DOHH2 (cell line): ENCODE measurements around the gene SKIC8.

Experiments
- H3F3A ChIP-seq: fragments of 200-600 bp; sonication (generic), shearing (Covaris generic); 2 replicates; pipeline ENCODE4 v1.6.0; 2016; ENCODE audit warnings: antibody characterized with exemption, mild to moderate bottlenecking; ENCODE audit not compliant: control insufficient read depth, insufficient read depth
- H3K27ac ChIP-seq: fragments of 200-600 bp; sonication (generic); 2 replicates; pipeline ENCODE4 v1.5.1; 2014; ENCODE audit warnings: low read depth, mild to moderate bottlenecking, low read length, moderate library complexity
- H3K27me3 ChIP-seq: fragments of 200-600 bp; sonication (generic); 2 replicates; pipeline ENCODE4 v1.6.1; 2014; ENCODE audit warnings: mild to moderate bottlenecking, low read length, mixed read lengths; ENCODE audit not compliant: control insufficient read depth
- H3K36me3 ChIP-seq: fragments of 200-600 bp; sonication (generic); 2 replicates; pipeline ENCODE4 v1.6.1; 2014; ENCODE audit warnings: mild to moderate bottlenecking, low read length, moderate library complexity, mixed read lengths; ENCODE audit not compliant: control insufficient read depth
- H3K4me1 ChIP-seq: fragments of 200-600 bp; sonication (generic); 2 replicates; pipeline ENCODE4 v1.6.1; 2014; ENCODE audit warnings: mild to moderate bottlenecking, low read length, mixed read lengths; ENCODE audit not compliant: control insufficient read depth
- H3K4me2 ChIP-seq: fragments of 200-600 bp; sonication (generic); 2 replicates; pipeline ENCODE4 v1.6.0; 2014; ENCODE audit warnings: mild to moderate bottlenecking, low read length, moderate library complexity
- H3K4me3 ChIP-seq: fragments of 200-600 bp; sonication (generic); 2 replicates; pipeline ENCODE4 v1.5.1; 2014; ENCODE audit warnings: mild to moderate bottlenecking, low read length, mixed read lengths
- H3K79me2 ChIP-seq: fragments of 200-600 bp; sonication (generic); 2 replicates; pipeline ENCODE4 v1.6.1; 2014; ENCODE audit warnings: mild to moderate bottlenecking, low read length, mixed read lengths; ENCODE audit not compliant: control insufficient read depth
- H3K9me2 ChIP-seq: fragments of 200-600 bp; sonication (generic); replicated peaks from 2 replicates; pipeline ENCODE4 v1.6.1; 2014; ENCODE audit warnings: mild to moderate bottlenecking, low read length, mixed read lengths; ENCODE audit not compliant: control insufficient read depth
- H3K9me3 ChIP-seq: fragments of 200-600 bp; sonication (generic); 2 replicates; pipeline ENCODE4 v1.6.1; 2014; ENCODE audit warnings: antibody characterized with exemption, low read length, mixed read lengths; ENCODE audit not compliant: control insufficient read depth, insufficient read depth
- H4K20me1 ChIP-seq: fragments of 200-600 bp; sonication (generic); 2 replicates; pipeline ENCODE4 v1.6.0; 2014; ENCODE audit warnings: low read depth, mild to moderate bottlenecking, antibody characterized with exemption, low read length, moderate library complexity; ENCODE audit not compliant: control insufficient read depth, insufficient read depth
- CTCF ChIP-seq: fragments of 200-600 bp; sonication (generic); IDR thresholded peaks from one replicate; pipeline ENCODE4 v1.5.1; 2014; ENCODE audit warnings: antibody characterized with exemption, mild to moderate bottlenecking, low read depth, low read length; ENCODE audit not compliant: poor library complexity, severe bottlenecking
- EZH2phosphoT487 ChIP-seq: fragments of 200-600 bp; sonication (generic); IDR thresholded peaks from 2 replicates; pipeline ENCODE4 v1.6.1; 2017; ENCODE audit warnings: borderline replicate concordance, mild to moderate bottlenecking, antibody characterized with exemption, low read length, moderate library complexity, mixed read lengths

The SKIC8 gene

GRCh38 chr15:78301326-78301725 is 1.9 kb upstream of the SKIC8 start:
- Histone ChIP-seq H3K79me2 (peaks cover 34% of the 10 kb centered on the region), H3K4me3 (no peak overlapping the region), H3K27ac (no peak overlapping the region), H3K4me1 (peaks cover 17% of the 10 kb centered on the region), H3K36me3 (peaks cover 5% of the 10 kb centered on the region), H4K20me1 (no peaks in the 10 kb centered on the region), H3K9me3 (no peaks in the 10 kb centered on the region), H3K27me3 (peaks cover 4% of the 10 kb centered on the region; the same call in 1 of the 2 replicates), H3K4me2 (no peak overlapping the region), H3F3A (no peaks in the 10 kb centered on the region), H3K9me2 (no peaks in the 10 kb centered on the region)
- no peak for TF ChIP-seq CTCF
- TF ChIP-seq EZH2phosphoT487 = no peak

GRCh38 chr15:78292219-78292618 is 7.2 kb downstream of the SKIC8 start:
- H3K79me2 ChIP-seq = peaks cover 13% of the 10 kb centered on the region
- no peaks in the 10 kb centered on the region for H3F3A ChIP-seq
- no peak overlapping the region for H3K4me3 ChIP-seq
- peaks cover 58% of the 10 kb centered on the region for H3K36me3 ChIP-seq
- no peak overlapping the region for H3K27ac ChIP-seq
- H3K4me1 ChIP-seq = no peaks in the 10 kb centered on the region
- no peaks in the 10 kb centered on the region for H3K9me2 ChIP-seq
- no peaks in the 10 kb centered on the region for H3K27me3 ChIP-seq
- H3K4me2 ChIP-seq = no peak overlapping the region
- H3K9me3 ChIP-seq = no peaks in the 10 kb centered on the region
- no peaks in the 10 kb centered on the region for H4K20me1 ChIP-seq
- TF ChIP-seq CTCF (no peak), EZH2phosphoT487 (no peak)

GRCh38 chr15:78291698-78292097 is 7.7 kb downstream of the SKIC8 start:
- Histone ChIP-seq H3K27ac (no peak overlapping the region), H3K4me3 (no peak overlapping the region), H3K27me3 (no peaks in the 10 kb centered on the region), H3K79me2 (peaks cover 8% of the 10 kb centered on the region), H4K20me1 (no peaks in the 10 kb centered on the region), H3K9me3 (no peaks in the 10 kb centered on the region), H3K36me3 (peaks cover 63% of the 10 kb centered on the region), H3F3A (no peaks in the 10 kb centered on the region), H3K9me2 (no peaks in the 10 kb centered on the region), H3K4me1 (no peaks in the 10 kb centered on the region), H3K4me2 (no peak overlapping the region)
- no peak for TF ChIP-seq CTCF
- TF ChIP-seq EZH2phosphoT487 = no peak

GRCh38 chr15:78291052-78291451 is 8.4 kb downstream of the SKIC8 start:
- Histone ChIP-seq H3K36me3 (peaks cover 69% of the 10 kb centered on the region), H4K20me1 (no peaks in the 10 kb centered on the region), H3K9me2 (no peaks in the 10 kb centered on the region), H3K27ac (no peak overlapping the region), H3F3A (no peaks in the 10 kb centered on the region), H3K4me2 (no peak overlapping the region), H3K4me1 (no peaks in the 10 kb centered on the region), H3K79me2 (peaks cover 3% of the 10 kb centered on the region), H3K9me3 (no peaks in the 10 kb centered on the region), H3K27me3 (no peaks in the 10 kb centered on the region), H3K4me3 (no peak overlapping the region)
- TF ChIP-seq CTCF = no peak
- no peak for TF ChIP-seq EZH2phosphoT487
